GM12872 (cell line): Measurements from ENCODE around the gene GRIPAP1.

ENCODE experiments used
- TF ChIP-seq, protein P1 (sequence below): IDR thresholded peaks from 3 replicates; pipeline ENCODE4 v1.5.1; 2011; ENCODE audit warnings: low read depth, mild to moderate bottlenecking, low read length, moderate library complexity; ENCODE audit not compliant: insufficient read depth

The GRIPAP1 gene

GRCh38 chrX:49003696-49004095 is 1.6 kb upstream of the GRIPAP1 start:
- TF ChIP-seq, protein P1, sequence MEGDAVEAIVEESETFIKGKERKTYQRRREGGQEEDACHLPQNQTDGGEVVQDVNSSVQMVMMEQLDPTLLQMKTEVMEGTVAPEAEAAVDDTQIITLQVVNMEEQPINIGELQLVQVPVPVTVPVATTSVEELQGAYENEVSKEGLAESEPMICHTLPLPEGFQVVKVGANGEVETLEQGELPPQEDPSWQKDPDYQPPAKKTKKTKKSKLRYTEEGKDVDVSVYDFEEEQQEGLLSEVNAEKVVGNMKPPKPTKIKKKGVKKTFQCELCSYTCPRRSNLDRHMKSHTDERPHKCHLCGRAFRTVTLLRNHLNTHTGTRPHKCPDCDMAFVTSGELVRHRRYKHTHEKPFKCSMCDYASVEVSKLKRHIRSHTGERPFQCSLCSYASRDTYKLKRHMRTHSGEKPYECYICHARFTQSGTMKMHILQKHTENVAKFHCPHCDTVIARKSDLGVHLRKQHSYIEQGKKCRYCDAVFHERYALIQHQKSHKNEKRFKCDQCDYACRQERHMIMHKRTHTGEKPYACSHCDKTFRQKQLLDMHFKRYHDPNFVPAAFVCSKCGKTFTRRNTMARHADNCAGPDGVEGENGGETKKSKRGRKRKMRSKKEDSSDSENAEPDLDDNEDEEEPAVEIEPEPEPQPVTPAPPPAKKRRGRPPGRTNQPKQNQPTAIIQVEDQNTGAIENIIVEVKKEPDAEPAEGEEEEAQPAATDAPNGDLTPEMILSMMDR, result no peak

DNA sequence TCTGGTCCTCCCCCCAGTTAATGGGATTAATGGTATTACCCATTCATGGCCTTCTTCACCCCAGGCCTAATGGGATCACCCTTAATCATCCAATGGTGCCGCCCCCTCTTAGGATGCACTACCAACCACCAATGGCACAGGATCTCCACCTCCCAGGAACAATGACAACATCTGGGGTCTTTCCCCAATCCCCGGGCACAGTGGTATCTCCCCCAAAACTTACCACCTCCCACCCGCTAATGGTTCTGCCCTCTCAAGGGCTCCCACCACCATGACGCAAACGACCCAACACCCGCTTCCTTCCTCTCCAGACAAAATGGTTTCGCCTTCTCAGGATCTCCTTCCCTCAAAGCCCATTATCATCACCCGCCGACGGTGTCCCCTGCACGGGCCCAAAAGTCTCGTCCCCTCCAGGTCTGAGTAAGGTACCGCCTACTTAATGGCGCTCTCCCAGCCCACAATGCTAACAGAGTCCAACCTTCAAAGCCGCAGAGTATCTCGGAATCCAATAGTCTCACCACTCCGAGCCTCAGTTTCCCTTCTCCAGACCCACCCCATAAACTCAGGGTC is 458 bp downstream of the GRIPAP1 start:
- TF ChIP-seq, protein P1, result no peak

DNA sequence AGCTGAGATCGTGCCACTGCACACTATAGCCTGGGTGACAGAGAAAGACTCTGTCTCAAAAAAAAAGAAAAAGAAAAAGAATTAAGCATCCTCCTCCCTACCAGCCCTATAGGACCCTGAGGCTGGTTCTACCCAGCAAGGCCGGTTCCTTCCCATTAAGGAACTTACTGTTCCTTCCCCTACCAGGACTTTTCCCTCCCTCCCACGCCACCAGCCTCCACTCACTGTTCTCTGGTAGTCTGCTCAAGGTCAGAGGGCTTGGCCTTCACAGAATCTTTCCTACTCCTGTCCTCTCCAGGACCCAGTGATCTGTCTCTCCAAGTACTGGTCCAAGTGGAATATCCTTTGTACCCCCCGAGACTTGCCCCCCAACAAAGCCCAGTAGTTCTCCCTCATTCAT is 1.4 kb downstream of the GRIPAP1 start:
- TF ChIP-seq, protein P1, result no peak

- TF ChIP-seq, protein P1, result no peak
Measured at GRCh38 chrX:48999030-48999429, 3.0 kb downstream of the GRIPAP1 start.

DNA sequence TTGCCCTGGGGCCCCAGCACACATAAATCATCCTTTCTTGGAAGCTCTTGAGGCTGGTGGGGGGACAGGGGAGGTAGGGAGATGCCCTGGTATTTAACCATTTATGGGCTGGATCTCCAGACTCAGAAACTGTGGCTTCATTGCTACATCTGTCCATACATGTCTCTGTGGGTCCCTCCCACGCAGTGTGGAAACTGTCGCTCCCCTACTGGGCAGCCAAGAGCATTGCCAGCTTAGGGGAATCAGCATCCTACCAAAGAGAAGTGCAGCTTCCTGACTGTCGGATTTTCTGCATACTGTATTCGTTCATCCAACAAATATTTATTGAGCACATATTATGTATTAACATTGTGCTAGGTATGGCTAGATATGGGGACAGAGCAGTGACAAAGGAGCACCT is 3.7 kb downstream of the GRIPAP1 start:
- TF ChIP-seq, protein P1, result peak; percentile 26; the same call in 1 of the 3 replicates

DNA sequence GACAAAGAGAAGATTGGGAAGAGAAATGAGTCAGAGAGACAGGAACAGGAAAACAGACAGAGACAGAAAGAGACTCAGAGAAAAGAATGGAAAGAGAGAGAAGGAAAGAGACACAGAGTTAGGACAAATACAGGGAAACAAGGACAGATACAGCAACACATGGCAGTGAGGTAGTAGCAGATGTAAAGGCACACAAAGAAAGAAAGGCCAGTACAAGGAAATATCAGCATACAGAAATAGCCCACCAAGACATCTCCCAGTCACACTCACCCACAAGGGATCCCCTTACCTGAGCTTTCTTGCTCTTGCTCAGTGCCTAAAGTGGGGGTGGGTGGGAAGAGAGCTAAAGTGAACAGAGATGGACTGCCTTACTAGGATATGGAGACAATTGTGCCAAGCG is 4.2 kb downstream of the GRIPAP1 start:
- TF ChIP-seq, protein P1, result no peak

GRCh38 chrX:48997455-48997854 is 4.6 kb downstream of the GRIPAP1 start:
- TF ChIP-seq, protein P1, result no peak
